Bronchial epithelial cell (primary cell): Measurements from ENCODE around the gene RTBDN. TPM values are rescaled to one million over a fixed set of nuclear protein-coding genes. Genes with fewer than 3 reads are reported as not detected.

Source experiments
- DNase-seq: peaks from one replicate; pipeline ENCODE4 v3.0.0-alpha.2; 2010; ENCODE audit warnings: low read depth
- FAIRE-seq: peaks from 2 replicates; lab custom pipeline; 2011; peaks lifted over from hg19 to GRCh38; lab: Jason Lieb, UNC
- H3K27me3 ChIP-seq: 2 replicates; pipeline ENCODE4 v1.5.1; 2011; ENCODE audit warnings: low read length; ENCODE audit not compliant: control insufficient read depth, insufficient read depth
- H3K36me3 ChIP-seq: 2 replicates; pipeline ENCODE4 v1.5.1; 2011; ENCODE audit warnings: low read length; ENCODE audit not compliant: control insufficient read depth, insufficient read depth
- H3K4me3 ChIP-seq: 2 replicates; pipeline ENCODE4 v1.5.1; 2011; ENCODE audit warnings: mild to moderate bottlenecking, low read depth, low read length, control low read depth
- CTCF ChIP-seq: IDR thresholded peaks from 2 replicates; pipeline ENCODE4 v1.5.1; 2011; ENCODE audit warnings: mild to moderate bottlenecking, moderate library complexity, low read length, control low read depth, inconsistent platforms; ENCODE audit not compliant: insufficient read depth, severe bottlenecking
- total RNA-seq: library from RNA; depleted of rRNA; stranded (reverse); fragments of >200 nt; gene quantifications from 2 replicates; pipeline ENCODE4 v1.2.1, GENCODE V29; 2014

RTBDN gene
- total RNA-seq, 1 donor from 2014 or later = not detected

- no peak overlapping the region for H3K4me3 ChIP-seq
- H3K27me3 ChIP-seq = no peaks in the 10 kb centered on the region
- no peak for TF ChIP-seq CTCF
- DNase-seq = no peak
- FAIRE-seq = no peak
- no peaks in the 10 kb centered on the region for H3K36me3 ChIP-seq
These were observed 49.4 kb downstream of the RTBDN start for GRCh38 chr19:12784871-12785430.

- no peak for TF ChIP-seq CTCF
- FAIRE-seq = no peak
- Histone ChIP-seq H3K4me3 (no peak overlapping the region), H3K27me3 (no peaks in the 10 kb centered on the region), H3K36me3 (no peaks in the 10 kb centered on the region)
- DNase-seq = no peak
These were observed 49.9 kb downstream of the RTBDN start for GRCh38 chr19:12784394-12784870.

GRCh38 chr19:12783849-12784393 is 50.5 kb downstream of the RTBDN start:
- DNase-seq (peak; percentile 81), FAIRE-seq (no peak)
- Histone ChIP-seq H3K27me3 (no peaks in the 10 kb centered on the region), H3K36me3 (no peaks in the 10 kb centered on the region), H3K4me3 (no peak overlapping the region)
- no peak for TF ChIP-seq CTCF

- TF ChIP-seq CTCF = no peak
- DNase-seq (no peak), FAIRE-seq (no peak)
- Histone ChIP-seq H3K4me3 (peak overlapping the region; percentile 34), H3K36me3 (no peaks in the 10 kb centered on the region), H3K27me3 (no peaks in the 10 kb centered on the region)
These were observed 51.0 kb downstream of the RTBDN start for GRCh38 chr19:12783291-12783848.

GRCh38 chr19:12782424-12783290 is 51.7 kb downstream of the RTBDN start:
- DNase-seq (no peak), FAIRE-seq (no peak)
- Histone ChIP-seq H3K27me3 (no peaks in the 10 kb centered on the region), H3K4me3 (peak overlapping the region; percentile 34), H3K36me3 (no peaks in the 10 kb centered on the region)
- TF ChIP-seq CTCF = peak; percentile 17
